Middle frontal gyrus (tissue), 1 donor: ENCODE measurements around the gene TBX2.

Experiments used
- DNase-seq: peaks from one replicate; pipeline ENCODE4 v3.0.0-alpha.2; 2015; ENCODE audit warnings: low spot score; ENCODE audit errors: extremely low spot score

TBX2 gene

GRCh38 chr17:61413661-61414126 is 14.1 kb downstream of the TBX2 start:
- DNase-seq, result no peak

GRCh38 chr17:61414141-61414935 is 14.7 kb downstream of the TBX2 start:
- no peak for DNase-seq

GRCh38 chr17:61414936-61415251 is 15.3 kb downstream of the TBX2 start:
- DNase-seq, result no peak

- DNase-seq, result no peak
Measured at GRCh38 chr17:61415374-61416210, 15.9 kb downstream of the TBX2 start.

- no peak for DNase-seq
Measured at GRCh38 chr17:61416211-61416539, 16.5 kb downstream of the TBX2 start.

- peak; percentile 31 for DNase-seq
Measured at GRCh38 chr17:61416540-61417363, 17.1 kb downstream of the TBX2 start.

- DNase-seq, result no peak
Measured at GRCh38 chr17:61418449-61418848, 18.8 kb downstream of the TBX2 start.

GRCh38 chr17:61419496-61420046 is 19.9 kb downstream of the TBX2 start:
- DNase-seq, result no peak

- DNase-seq, result no peak
Measured at GRCh38 chr17:61420052-61420451, 20.4 kb downstream of the TBX2 start.

GRCh38 chr17:61420745-61421398 is 21.2 kb downstream of the TBX2 start:
- no peak for DNase-seq

- DNase-seq, result no peak
Measured at GRCh38 chr17:61421460-61421859, 21.8 kb downstream of the TBX2 start.

GRCh38 chr17:61422116-61422799 is 22.6 kb downstream of the TBX2 start:
- DNase-seq, result no peak

- no peak for DNase-seq
Measured at GRCh38 chr17:61422869-61423268, 23.2 kb downstream of the TBX2 start.

GRCh38 chr17:61423967-61424649 is 24.5 kb downstream of the TBX2 start:
- DNase-seq, result no peak

- DNase-seq, result no peak
Measured at GRCh38 chr17:61425682-61426481, 26.2 kb downstream of the TBX2 start.

- DNase-seq, result no peak
Measured at GRCh38 chr17:61426482-61427304, 27.1 kb downstream of the TBX2 start.

GRCh38 chr17:61427567-61427966 is 27.9 kb downstream of the TBX2 start:
- DNase-seq, result no peak

- DNase-seq, result no peak
Measured at GRCh38 chr17:61429274-61429673, 29.6 kb downstream of the TBX2 start.
